Pancreas (tissue), 10 donors: ENCODE data around the gene RELL1. TPM values are rescaled to one million over a fixed set of nuclear protein-coding genes. Genes with fewer than 3 reads are reported as not detected.

ENCODE experiments used
- ATAC-seq, 4 donors: fragments of 200-7000 bp; cut with Tn5 transposase; one replicate each; pipeline versions ENCODE4 v1.8.0 to v1.9.1; 2020; ENCODE audit warnings: mild to moderate bottlenecking in 4 of 4, moderate library complexity in 4 of 4
- DNase-seq, 6 donors: peaks; one replicate each; pipeline ENCODE4 v3.0.0-alpha.2; 2020
- FAIRE-seq: peaks from 2 replicates; lab custom pipeline; 2012; peaks lifted over from hg19 to GRCh38; lab: Jason Lieb, UNC
- H3K27ac ChIP-seq, 4 donors: fragments of 200-600 bp; sonication (generic); 1 replicate in 3 of 4; 2 replicates in 1 of 4; pipeline versions ENCODE4 v1.5.0 to v1.8.0; 2020
- H3K27me3 ChIP-seq, 4 donors: fragments of 200-600 bp; one replicate each; pipeline ENCODE4 v1.8.0; 2021
- H3K36me3 ChIP-seq, 3 donors: fragments of 200-600 bp; sonication (generic) in 1 of 3; one replicate each; pipeline versions ENCODE4 v1.5.0 to v1.8.0; 2020 to 2021
- H3K4me1 ChIP-seq, 3 donors: fragments of 200-600 bp; one replicate each; pipeline ENCODE4 v1.8.0; 2021
- H3K4me3 ChIP-seq, 4 donors: fragments of 200-600 bp; sonication (generic) in 2 of 4; one replicate each; pipeline versions ENCODE4 v1.5.0 to v1.8.0; 2020 to 2021
- H3K9me3 ChIP-seq, 4 donors: fragments of 200-600 bp; one replicate each; pipeline ENCODE4 v1.8.0; 2021
- CTCF ChIP-seq, 4 donors: fragments of 200-600 bp; sonication (generic) in 3 of 4; IDR thresholded peaks; one replicate each; pipeline versions ENCODE4 v1.5.0 to v1.8.0; 2021; ENCODE audit warnings: antibody characterized with exemption in 4 of 4
- WGBS, 2 donors: extraction: QIAGEN DNeasy Blood & Tissue Kit; methylation state at CpG; one replicate each; pipeline ENCODE4 v1.1.7; 2013; 5-methylcytosine and 5-hydroxymethylcytosine counted together
- intact Hi-C, 3 donors: fragments of 100-400 bp; cut with DNase I; formaldehyde crosslinking; loops; one replicate each; pipeline versions ENCODE4 v1.11.1 to v1.14.2; 2022
- polyA plus RNA-seq, 2 donors: library from polyadenylated mRNA; stranded (reverse); fragments of 200-250 nt; gene quantifications; one replicate each; pipeline ENCODE4 v1.2.3, GENCODE V29; 2013
- total RNA-seq, 6 donors: library from RNA; stranded (reverse); fragmentation: NEBNext Ultra II Directional in 4 of 6; extraction: Animal tissue kit (Norgen Biotek cat#: 25700) in 4 of 6; gene quantifications; one replicate each; pipeline versions ENCODE4 v1.2.1 to v1.2.4, GENCODE V29; 2021 to 2023
- donor health status: healthy with polysubstance abuse.
- donor health status: DM: no; HTN: no; CAD: no; lungs with moderate emphysema.
- donor health status: DM: no; HTN: no; CAD: no.
- donor health status: control.
- donor health status: control.
- donor health status: Bipolar disorder and iron deficiency.
- donor health status: DM: yes; HTN: yes; CAD: no.
- donor health status: DM: no; HTN: no; CAD: no.
- donor health status: DM: no; HTN: no; CAD: no.
- donor health status: DM: yes; HTN: yes; CAD: no.

The RELL1 gene
- total and polyA plus RNA-seq, 8 donors, result 0.38 to 17.1 (median 4.7) TPM

DNA sequence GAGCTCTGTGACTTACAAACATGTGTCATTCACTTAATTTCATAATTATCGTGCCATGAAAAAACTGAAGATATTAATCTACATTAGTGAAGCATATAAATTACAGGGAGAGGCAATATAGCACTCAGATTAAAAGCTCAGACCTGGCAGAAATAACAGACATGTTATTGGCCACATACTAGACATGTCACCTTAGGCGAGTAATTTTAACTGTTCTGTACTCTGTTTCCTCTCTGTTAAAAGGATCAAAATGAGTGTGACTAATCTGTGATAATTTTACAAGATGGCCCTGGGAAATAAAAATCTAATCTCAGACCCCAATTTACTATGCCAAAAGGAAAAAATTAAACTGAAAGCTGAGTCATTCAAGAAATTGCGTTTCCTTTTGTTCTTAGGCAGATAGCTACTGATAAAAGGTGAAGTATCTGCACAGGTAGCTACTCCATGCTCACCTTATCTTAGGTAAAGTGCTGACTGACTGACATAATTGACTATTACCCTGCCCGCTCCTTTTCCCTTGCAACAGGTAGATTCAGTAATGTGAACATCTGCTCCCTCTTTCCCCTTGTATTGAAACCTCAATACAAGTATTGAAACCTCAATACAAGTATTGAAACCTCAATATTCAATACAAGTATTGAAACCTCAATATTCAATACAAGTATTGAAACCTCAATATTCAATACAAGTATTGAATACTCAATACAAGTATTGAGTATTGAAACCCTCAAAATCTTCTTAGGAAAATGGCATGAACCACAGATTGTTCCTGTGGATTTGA is 33.2 kb downstream of the RELL1 start:
- WGBS, 2 donors, result 73 to 78% methylated on average over 4 of the region's 4 CpGs

GRCh38 chr4:37651781-37652377 is 34.3 kb downstream of the RELL1 start:
- intact Hi-C loops, result no loop called here
- H3K4me1 ChIP-seq, result peaks cover 0 to 14% (median 6%) of the 10 kb centered on the region in 3 donors
- FAIRE-seq, result no peak
- ATAC-seq, result no peak
- H3K4me3 ChIP-seq, result no peak overlapping the region
- H3K36me3 ChIP-seq, result no peaks in the 10 kb centered on the region
- H3K9me3 ChIP-seq, result no peaks in the 10 kb centered on the region
- no peaks in the 10 kb centered on the region for H3K27me3 ChIP-seq
- no peak for DNase-seq
- H3K27ac ChIP-seq, result no peak overlapping the region
- TF ChIP-seq CTCF (IDR thresholded peaks at IDR 0.05), result no peak
- 93 to 95% methylated on average over 13 of the region's 13 CpGs for WGBS, 2 donors

More for the DNA sequence above, 33.2 kb downstream of the RELL1 start:
- ATAC-seq (no peak), DNase-seq (no peak), FAIRE-seq (no peak)
- no peak overlapping the region for H3K27ac ChIP-seq
- no peak overlapping the region for H3K4me3 ChIP-seq
- H3K36me3 ChIP-seq, result no peaks in the 10 kb centered on the region
- H3K4me1 ChIP-seq, result peaks cover 0 to 12% (median 6%) of the 10 kb centered on the region in 3 donors
- no peaks in the 10 kb centered on the region for H3K9me3 ChIP-seq
- intact Hi-C loops, result no loop called here
- no peaks in the 10 kb centered on the region for H3K27me3 ChIP-seq
- TF ChIP-seq CTCF (IDR thresholded peaks at IDR 0.05), result no peak

DNA sequence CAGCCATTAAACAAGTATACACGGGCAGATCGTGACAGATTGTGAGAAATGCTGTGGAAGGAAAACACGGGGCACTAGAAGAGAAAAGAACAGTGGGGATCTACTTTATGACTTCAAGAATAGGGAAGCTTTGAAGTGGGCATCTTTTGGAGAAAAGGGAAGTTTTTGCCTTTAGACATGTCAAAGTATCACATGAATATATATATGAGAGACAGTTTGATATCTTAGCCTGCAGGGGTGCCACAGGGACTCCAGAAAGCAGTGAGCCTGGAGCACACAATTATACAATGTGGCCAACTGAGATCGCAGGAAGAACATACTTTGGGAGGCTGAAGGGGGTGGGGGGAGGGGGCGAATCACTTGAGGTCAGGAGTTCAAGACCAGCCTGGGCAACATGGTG is 35.7 kb downstream of the RELL1 start:
- Histone ChIP-seq H3K9me3 (no peaks in the 10 kb centered on the region), H3K27ac (no peak overlapping the region), H3K27me3 (no peaks in the 10 kb centered on the region), H3K36me3 (no peaks in the 10 kb centered on the region), H3K4me3 (no peak overlapping the region), H3K4me1 (peaks cover 0 to 14% (median 6%) of the 10 kb centered on the region in 3 donors)
- 93 to 95% methylated on average over 5 of the region's 5 CpGs for WGBS, 2 donors
- FAIRE-seq (no peak), DNase-seq (no peak), ATAC-seq (no peak)
- TF ChIP-seq CTCF (IDR thresholded peaks at IDR 0.05), result no peak
- intact Hi-C loops, result no loop called here

DNA sequence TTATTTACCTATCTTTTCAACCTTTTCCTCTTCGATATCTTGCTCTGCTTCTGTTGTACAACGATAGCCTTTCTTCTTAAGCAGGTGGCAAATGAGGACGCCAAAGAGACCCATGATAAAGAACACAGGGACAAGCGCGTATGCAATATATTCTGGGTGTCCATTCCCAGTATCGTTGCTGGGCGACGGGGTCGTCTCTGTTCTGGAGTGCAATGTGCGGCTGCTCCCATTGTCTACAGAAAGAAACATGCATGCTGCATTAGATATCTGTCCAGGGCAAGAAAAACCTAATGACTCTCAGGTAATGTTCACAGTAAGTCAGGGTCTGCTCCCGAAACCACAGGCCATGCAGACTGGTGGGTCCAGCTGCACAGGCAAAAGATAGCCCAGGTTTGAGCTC is 36.9 kb downstream of the RELL1 start:
- H3K9me3 ChIP-seq, result no peaks in the 10 kb centered on the region
- H3K27ac ChIP-seq, result no peak overlapping the region
- no peaks in the 10 kb centered on the region for H3K36me3 ChIP-seq
- no peak for ATAC-seq
- 82 to 84% methylated on average over 11 of the region's 11 CpGs for WGBS, 2 donors
- H3K4me1 ChIP-seq, result peaks cover 0 to 14% (median 6%) of the 10 kb centered on the region in 3 donors
- intact Hi-C loops, result no loop called here
- no peaks in the 10 kb centered on the region for H3K27me3 ChIP-seq
- TF ChIP-seq CTCF (IDR thresholded peaks at IDR 0.05), result no peak
- H3K4me3 ChIP-seq, result no peak overlapping the region
- DNase-seq, result no peak
- no peak for FAIRE-seq
